ENCODE results near the gene SCAF4. TPM values are rescaled to one million over a fixed set of nuclear protein-coding genes. Genes with fewer than 3 reads are reported as not detected.

SCAF4 gene
- total RNA-seq, 1 donor from 2014 or later, result 32.9 TPM

GRCh38 chr21:31753949-31754707 lies 22.2 kb upstream of the SCAF4 start:
- H3K4me1 ChIP-seq (ENCODE audit: insufficient read depth, low read length), result no peaks in the 10 kb centered on the region
- Mint-ChIP-seq H3K4me1 (ENCODE audit: low read depth, unreplicated experiment) (peaks cover 2% of the 10 kb centered on the region), H3K4me3 (ENCODE audit: unreplicated experiment) (no peak overlapping the region), H3K36me3 (ENCODE audit: low read depth, unreplicated experiment) (no peaks in the 10 kb centered on the region), H3K27ac (ENCODE audit: unreplicated experiment) (no peak overlapping the region), H3K27me3 (ENCODE audit: low read depth, unreplicated experiment) (no peaks in the 10 kb centered on the region), H3K9me3 (ENCODE audit: unreplicated experiment) (no peaks in the 10 kb centered on the region)
- H3K27me3 ChIP-seq (ENCODE audit: insufficient read depth, low read length), result no peaks in the 10 kb centered on the region
- no peak overlapping the region for H3K4me3 ChIP-seq (ENCODE audit: insufficient read depth, low read depth, low read length)
- H3K9me3 ChIP-seq (ENCODE audit: insufficient read depth, low read depth, low read length), result no peaks in the 10 kb centered on the region
- no peaks in the 10 kb centered on the region for H4K20me1 ChIP-seq (ENCODE audit: insufficient read depth, low read length)
- FAIRE-seq, result no peak
- no peak overlapping the region for H3K9ac ChIP-seq (ENCODE audit: low read length)
- no peak overlapping the region for H2AFZ ChIP-seq (ENCODE audit: low read depth, low read length)
- H3K36me3 ChIP-seq (ENCODE audit: insufficient read depth, low read length), result no peaks in the 10 kb centered on the region
- no peak overlapping the region for H3K4me2 ChIP-seq (ENCODE audit: low read length)
- no peak for DNase-seq (ENCODE audit: low read depth)
- no peak for TF ChIP-seq EZH2 (IDR thresholded peaks at IDR 0.05; ENCODE audit: insufficient read depth, low read length)
- TF ChIP-seq, protein P1, sequence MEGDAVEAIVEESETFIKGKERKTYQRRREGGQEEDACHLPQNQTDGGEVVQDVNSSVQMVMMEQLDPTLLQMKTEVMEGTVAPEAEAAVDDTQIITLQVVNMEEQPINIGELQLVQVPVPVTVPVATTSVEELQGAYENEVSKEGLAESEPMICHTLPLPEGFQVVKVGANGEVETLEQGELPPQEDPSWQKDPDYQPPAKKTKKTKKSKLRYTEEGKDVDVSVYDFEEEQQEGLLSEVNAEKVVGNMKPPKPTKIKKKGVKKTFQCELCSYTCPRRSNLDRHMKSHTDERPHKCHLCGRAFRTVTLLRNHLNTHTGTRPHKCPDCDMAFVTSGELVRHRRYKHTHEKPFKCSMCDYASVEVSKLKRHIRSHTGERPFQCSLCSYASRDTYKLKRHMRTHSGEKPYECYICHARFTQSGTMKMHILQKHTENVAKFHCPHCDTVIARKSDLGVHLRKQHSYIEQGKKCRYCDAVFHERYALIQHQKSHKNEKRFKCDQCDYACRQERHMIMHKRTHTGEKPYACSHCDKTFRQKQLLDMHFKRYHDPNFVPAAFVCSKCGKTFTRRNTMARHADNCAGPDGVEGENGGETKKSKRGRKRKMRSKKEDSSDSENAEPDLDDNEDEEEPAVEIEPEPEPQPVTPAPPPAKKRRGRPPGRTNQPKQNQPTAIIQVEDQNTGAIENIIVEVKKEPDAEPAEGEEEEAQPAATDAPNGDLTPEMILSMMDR (IDR thresholded peaks at IDR 0.05; ENCODE audit: insufficient read depth, low read depth, low read length), result no peak
- H3K27ac ChIP-seq (ENCODE audit: low read depth, low read length), result no peak overlapping the region
- H3K79me2 ChIP-seq (ENCODE audit: insufficient read depth, low read length), result no peaks in the 10 kb centered on the region

DNA sequence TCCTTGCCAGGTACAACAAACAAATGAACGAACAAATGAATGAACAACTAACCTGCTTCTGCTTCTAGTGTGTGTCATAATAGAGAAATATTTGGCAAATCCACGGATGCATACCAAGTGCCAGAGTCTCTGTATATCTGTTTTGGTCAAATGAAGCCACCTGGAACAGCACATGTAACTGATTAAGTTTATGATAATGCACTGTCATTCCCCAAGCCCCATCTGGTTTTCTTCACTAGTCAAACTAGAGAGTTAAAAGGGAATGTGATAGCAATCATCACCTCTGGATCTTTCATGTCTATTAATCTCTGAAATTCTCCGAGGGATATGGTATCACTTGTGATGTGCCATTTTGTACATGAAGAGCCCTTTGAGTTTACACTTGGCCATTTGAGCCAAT lies 21.0 kb upstream of the SCAF4 start:
- TF ChIP-seq, protein P1 (IDR thresholded peaks at IDR 0.05; ENCODE audit: insufficient read depth, low read depth, low read length), result no peak
- no peak for TF ChIP-seq EZH2 (IDR thresholded peaks at IDR 0.05; ENCODE audit: insufficient read depth, low read length)
- DNase-seq (ENCODE audit: low read depth) (no peak), FAIRE-seq (no peak)
- Histone ChIP-seq H3K9ac (ENCODE audit: low read length) (no peak overlapping the region), H3K9me3 (ENCODE audit: insufficient read depth, low read depth, low read length) (no peaks in the 10 kb centered on the region), H3K79me2 (ENCODE audit: insufficient read depth, low read length) (no peaks in the 10 kb centered on the region), H4K20me1 (ENCODE audit: insufficient read depth, low read length) (no peaks in the 10 kb centered on the region), H3K27ac (ENCODE audit: low read depth, low read length) (no peak overlapping the region), H3K4me2 (ENCODE audit: low read length) (no peak overlapping the region), H3K27me3 (ENCODE audit: insufficient read depth, low read length) (no peaks in the 10 kb centered on the region), H3K4me1 (ENCODE audit: insufficient read depth, low read length) (no peaks in the 10 kb centered on the region), H3K36me3 (ENCODE audit: insufficient read depth, low read length) (no peaks in the 10 kb centered on the region), H2AFZ (ENCODE audit: low read depth, low read length) (no peak overlapping the region), H3K4me3 (ENCODE audit: insufficient read depth, low read depth, low read length) (no peak overlapping the region)
- no peak overlapping the region for H3K27ac Mint-ChIP-seq (ENCODE audit: unreplicated experiment)
- no peaks in the 10 kb centered on the region for H3K36me3 Mint-ChIP-seq (ENCODE audit: low read depth, unreplicated experiment)
- no peak overlapping the region for H3K4me3 Mint-ChIP-seq (ENCODE audit: unreplicated experiment)
- no peaks in the 10 kb centered on the region for H3K27me3 Mint-ChIP-seq (ENCODE audit: low read depth, unreplicated experiment)
- no peaks in the 10 kb centered on the region for H3K9me3 Mint-ChIP-seq (ENCODE audit: unreplicated experiment)
- H3K4me1 Mint-ChIP-seq (ENCODE audit: low read depth, unreplicated experiment), result peaks cover 2% of the 10 kb centered on the region

- no peak for FAIRE-seq
- Histone ChIP-seq H3K79me2 (ENCODE audit: insufficient read depth, low read length) (no peaks in the 10 kb centered on the region), H3K9me3 (ENCODE audit: insufficient read depth, low read depth, low read length) (no peaks in the 10 kb centered on the region), H3K36me3 (ENCODE audit: insufficient read depth, low read length) (no peaks in the 10 kb centered on the region), H3K9ac (ENCODE audit: low read length) (no peak overlapping the region), H3K27me3 (ENCODE audit: insufficient read depth, low read length) (no peaks in the 10 kb centered on the region), H3K27ac (ENCODE audit: low read depth, low read length) (no peak overlapping the region), H4K20me1 (ENCODE audit: insufficient read depth, low read length) (no peaks in the 10 kb centered on the region), H3K4me2 (ENCODE audit: low read length) (no peak overlapping the region), H3K4me1 (ENCODE audit: insufficient read depth, low read length) (no peaks in the 10 kb centered on the region), H3K4me3 (ENCODE audit: insufficient read depth, low read depth, low read length) (no peak overlapping the region), H2AFZ (ENCODE audit: low read depth, low read length) (no peak overlapping the region)
- Mint-ChIP-seq H3K4me3 (ENCODE audit: unreplicated experiment) (no peak overlapping the region), H3K27ac (ENCODE audit: unreplicated experiment) (no peak overlapping the region), H3K27me3 (ENCODE audit: low read depth, unreplicated experiment) (no peaks in the 10 kb centered on the region), H3K36me3 (ENCODE audit: low read depth, unreplicated experiment) (no peaks in the 10 kb centered on the region), H3K9me3 (ENCODE audit: unreplicated experiment) (no peaks in the 10 kb centered on the region), H3K4me1 (ENCODE audit: low read depth, unreplicated experiment) (peaks cover 2% of the 10 kb centered on the region)
- no peak for DNase-seq (ENCODE audit: low read depth)
- TF ChIP-seq EZH2 (IDR thresholded peaks at IDR 0.05; ENCODE audit: insufficient read depth, low read length), result no peak
- TF ChIP-seq, protein P1 (IDR thresholded peaks at IDR 0.05; ENCODE audit: insufficient read depth, low read depth, low read length), result no peak
These were observed 20.4 kb upstream of the SCAF4 start for GRCh38 chr21:31752352-31752751.
